ENCODE measurements around the gene PEX11B.

The PEX11B gene

GRCh38 chr1:145906954-145907753, 11.4 kb downstream of the PEX11B start:
- no peak for DNase-seq (ENCODE audit: low read depth)

DNA sequence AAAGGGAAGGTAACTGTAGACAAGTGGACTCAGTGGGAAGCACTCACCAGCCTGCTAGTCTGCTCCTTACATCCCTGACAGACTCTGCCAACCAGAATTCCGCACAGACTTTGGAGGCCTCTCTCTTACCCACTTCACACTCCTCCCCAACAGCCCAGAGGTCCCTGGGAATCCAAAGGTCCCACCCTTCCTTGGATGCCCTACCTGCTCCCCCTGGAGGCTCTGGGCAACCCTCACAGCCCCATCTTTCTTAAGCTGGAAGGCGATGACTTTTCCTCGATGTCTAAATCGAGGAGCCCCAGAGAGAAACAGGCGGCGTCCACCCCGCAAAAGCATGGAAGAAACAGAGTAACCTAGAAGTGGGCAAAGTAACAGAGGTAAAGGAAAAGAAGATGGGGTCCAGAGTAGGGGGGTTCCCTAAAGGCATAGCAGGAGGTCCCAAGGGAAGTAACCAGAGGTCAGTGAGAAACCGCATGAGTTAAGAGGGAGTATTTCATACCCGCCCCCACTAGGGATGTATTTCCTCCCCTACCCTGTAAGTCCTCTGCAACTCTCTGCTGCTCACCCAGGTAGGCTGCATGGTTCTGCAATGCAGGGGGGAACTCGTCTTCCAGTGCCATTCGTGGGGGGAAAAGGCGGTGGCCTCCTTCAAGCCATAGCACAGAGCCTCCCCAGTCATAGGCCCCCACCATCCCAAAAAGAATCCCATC, 17.1 kb downstream of the PEX11B start:
- DNase-seq (ENCODE audit: low read depth): no peak

DNA sequence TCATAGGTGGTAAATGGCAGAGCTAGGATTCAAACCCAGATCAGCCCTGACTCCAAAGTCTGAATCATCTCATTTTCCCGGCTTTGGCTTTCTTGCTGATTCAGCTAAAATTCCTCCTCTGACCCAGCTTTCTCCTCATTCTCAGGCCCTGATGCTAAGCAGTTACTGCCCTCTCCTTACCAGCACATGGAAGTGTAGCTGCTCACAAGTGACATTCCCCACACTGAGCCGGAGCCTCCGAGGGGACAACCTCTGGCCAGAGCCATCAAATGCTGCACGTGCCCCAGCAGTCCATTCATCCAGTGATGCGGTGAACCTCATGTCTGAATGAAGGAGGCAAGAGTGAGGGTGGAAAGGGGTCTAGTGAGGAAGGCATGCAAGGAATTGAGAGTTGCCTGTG, 19.8 kb downstream of the PEX11B start:
- DNase-seq (ENCODE audit: low read depth): no peak

DNA sequence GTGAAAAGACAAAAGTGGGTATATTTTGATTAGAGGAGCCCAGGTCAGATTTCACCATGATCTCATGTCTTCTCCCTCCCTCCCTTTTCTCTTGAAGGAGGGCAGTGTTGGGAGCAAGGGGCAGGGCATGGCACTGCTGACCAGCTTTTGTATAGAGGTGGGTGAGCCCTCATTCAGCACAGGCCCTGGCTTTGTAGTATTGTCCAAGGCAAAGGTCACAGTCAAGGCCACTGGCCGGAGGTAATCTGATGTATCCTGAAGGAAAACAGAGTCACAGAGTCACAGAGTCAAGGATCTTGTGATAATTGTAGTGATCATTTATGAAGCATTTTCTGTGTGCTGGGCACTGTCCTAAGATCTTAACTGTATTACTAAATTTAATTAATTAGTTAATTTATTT, 20.5 kb downstream of the PEX11B start:
- DNase-seq (ENCODE audit: low read depth): no peak

- no peak for DNase-seq (ENCODE audit: low read depth)
These were observed 23.0 kb downstream of the PEX11B start for GRCh38 chr1:145895471-145895870.

- DNase-seq (ENCODE audit: low read depth): no peak
These were observed 25.0 kb downstream of the PEX11B start for GRCh38 chr1:145893306-145894055.

GRCh38 chr1:145892486-145893087, 25.9 kb downstream of the PEX11B start:
- DNase-seq (ENCODE audit: low read depth): no peak

GRCh38 chr1:145891587-145892485, 26.7 kb downstream of the PEX11B start:
- peak; percentile 19 for DNase-seq (ENCODE audit: low read depth)

DNA sequence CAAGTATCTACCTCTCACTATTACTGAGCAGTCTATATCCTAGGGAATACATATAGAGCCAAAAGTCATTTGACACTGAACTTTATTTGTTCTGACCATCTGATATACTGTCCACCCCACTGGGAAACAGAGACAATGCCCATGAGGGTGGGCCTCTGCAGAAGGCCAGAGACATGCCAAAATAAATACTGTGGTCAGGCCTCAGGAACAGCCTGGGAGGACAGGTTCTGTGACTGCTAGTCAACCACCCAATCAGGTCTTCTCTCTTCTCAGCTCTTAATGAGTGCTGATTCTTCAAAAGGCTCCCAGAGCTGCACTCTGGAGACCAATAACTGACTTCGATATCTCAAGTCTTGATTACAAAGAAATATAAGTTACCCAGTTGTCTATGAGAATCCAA, 27.4 kb downstream of the PEX11B start:
- no peak for DNase-seq (ENCODE audit: low read depth)

- DNase-seq (ENCODE audit: low read depth): no peak
These were observed 28.8 kb downstream of the PEX11B start for GRCh38 chr1:145889722-145890121.

DNA sequence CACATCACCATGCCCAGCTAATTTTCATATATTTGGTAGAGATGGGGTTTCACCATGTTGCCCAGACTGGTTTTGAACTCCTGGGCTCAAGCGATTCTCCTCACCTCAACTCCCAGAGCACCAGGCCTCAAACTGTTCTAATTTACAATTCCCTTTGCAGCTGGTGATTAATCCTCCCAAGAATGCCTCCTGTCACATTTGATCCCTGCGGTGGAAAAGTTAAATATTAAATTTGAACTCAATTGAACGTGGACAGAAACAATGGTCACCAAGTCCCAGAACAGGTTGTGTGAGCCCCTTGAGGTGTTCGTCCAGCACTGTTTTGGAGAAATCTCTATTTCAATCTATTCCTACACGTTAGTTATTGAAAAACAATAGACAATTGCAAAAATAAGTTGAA, 30.9 kb downstream of the PEX11B start:
- DNase-seq (ENCODE audit: low read depth): no peak

DNA sequence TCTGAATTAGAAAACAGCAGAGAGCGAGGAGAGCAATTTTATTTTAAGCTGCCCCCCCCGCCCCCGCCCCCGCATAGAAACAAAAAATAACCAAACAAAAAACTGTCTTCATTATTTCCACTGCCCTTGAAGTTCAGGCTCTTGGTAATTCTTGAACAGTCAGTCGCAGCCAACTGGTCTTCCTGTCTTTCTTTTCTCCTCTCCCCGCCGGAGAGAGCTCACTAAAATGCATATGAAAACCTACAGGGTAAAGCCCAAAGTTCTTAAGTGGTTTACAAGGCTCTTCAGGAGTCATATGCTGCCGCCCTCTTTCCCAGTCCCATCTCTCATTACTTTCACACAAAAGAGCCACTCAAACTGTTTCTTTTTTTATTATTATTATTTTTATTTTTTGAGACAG, 31.7 kb downstream of the PEX11B start:
- no peak for DNase-seq (ENCODE audit: low read depth)

- no peak for DNase-seq (ENCODE audit: low read depth)
These were observed 32.1 kb downstream of the PEX11B start for GRCh38 chr1:145886390-145886789.

GRCh38 chr1:145885738-145886287, 32.7 kb downstream of the PEX11B start, which contains the start of gene ANKRD35:
Gene ANKRD35, minus strand, starts transcription at chr1:145885866. Its CDS starts 108 bp downstream, at chr1:145885758.
- peak; percentile 85 for DNase-seq (ENCODE audit: low read depth)

GRCh38 chr1:145884675-145885074, 33.8 kb downstream of the PEX11B start:
- no peak for DNase-seq (ENCODE audit: low read depth)

DNA sequence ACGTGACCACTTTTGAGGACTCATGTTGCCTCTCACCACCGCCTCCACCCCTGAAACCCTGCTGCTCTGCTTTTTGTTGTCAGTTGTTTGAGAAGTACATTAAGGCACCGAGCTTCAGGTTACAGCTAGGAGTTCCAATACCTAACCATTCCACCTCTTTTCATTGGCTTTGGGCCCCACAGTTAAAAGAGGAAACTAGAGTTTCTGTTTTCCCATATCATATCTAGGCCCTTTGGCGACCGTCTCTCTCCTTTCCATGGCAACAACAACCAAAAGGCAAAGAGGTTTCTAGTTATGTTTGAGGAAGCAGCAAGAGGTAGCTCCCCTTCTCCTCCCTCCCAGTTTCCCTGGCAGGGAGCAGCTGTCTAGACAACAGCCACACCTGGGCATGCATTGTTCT, 38.7 kb downstream of the PEX11B start:
- DNase-seq (ENCODE audit: low read depth): no peak

- DNase-seq (ENCODE audit: low read depth): no peak
These were observed 39.8 kb downstream of the PEX11B start for GRCh38 chr1:145878724-145879123.

DNA sequence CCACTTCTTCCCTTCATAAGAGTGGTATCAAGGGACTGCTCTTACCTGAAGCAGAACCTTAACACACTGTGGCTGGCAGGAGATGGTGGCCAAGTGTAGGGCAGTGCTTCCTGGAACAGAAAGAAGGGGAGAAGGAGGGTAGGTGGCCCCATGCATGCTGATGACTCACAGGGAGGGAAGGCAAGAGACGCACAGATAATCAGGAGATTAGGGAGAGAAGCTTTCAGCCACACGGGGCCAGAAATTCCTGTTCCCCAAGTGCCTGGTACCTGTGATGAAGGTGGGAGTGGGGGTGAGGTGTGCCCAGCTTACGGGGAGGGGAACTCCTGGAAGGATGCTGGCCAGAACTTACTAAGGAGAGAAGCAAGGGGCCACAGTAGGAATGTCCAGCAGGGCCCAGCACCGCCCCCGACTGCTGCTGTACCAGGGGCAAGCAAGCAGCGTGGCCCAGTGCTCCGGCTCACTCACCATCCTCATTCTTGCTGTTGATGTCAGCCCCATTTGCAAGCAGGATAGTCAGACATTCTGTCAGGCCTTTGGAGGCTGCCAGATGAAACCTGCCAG, 40.5 kb downstream of the PEX11B start:
- no peak for DNase-seq (ENCODE audit: low read depth)

GRCh38 chr1:145874646-145875045, 43.9 kb downstream of the PEX11B start:
- no peak for DNase-seq (ENCODE audit: low read depth)
